ENCODE data around the gene FAM163B.

The FAM163B gene

DNA sequence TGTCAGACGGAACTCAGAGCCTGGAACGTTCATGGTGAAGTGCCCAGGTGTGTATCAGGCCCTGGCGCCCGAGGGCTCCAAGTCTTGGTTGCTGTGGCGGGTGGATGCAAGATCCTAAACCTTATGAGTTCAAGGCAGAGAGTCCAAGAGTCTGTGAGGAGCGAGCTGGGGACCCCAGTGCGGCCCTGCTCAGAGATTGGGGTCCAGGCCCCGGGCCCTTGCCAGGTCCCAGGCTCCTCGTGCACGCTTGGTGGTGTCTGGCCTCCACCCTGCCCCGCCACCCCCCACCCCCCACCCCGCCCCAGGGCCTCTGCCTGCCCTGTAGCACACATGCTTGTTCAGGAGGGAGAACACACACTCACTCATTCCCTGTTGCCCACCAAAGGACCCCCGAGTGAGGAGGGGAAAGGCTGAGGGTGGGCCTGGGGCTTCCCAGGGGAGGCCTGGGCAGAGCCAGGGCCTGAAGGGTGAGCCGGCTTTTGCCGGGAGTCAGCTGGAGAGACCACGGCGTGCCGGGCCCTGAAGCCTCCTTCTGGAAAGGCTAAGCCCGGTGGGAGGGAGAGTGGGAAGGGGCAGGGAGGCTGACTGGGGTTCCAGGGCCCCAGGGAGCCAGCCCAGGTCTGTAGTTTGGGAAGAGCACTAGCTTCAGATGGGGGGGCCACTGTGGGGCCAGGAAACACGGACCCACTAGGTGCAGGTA is 37.1 kb downstream of the FAM163B start:
- Histone ChIP-seq H3K9ac (ENCODE audit: insufficient read length) (no peak overlapping the region), H3K36me3 (ENCODE audit: insufficient read depth, low read length) (no peaks in the 10 kb centered on the region), H3K9me3 (ENCODE audit: low read depth, low read length) (no peaks in the 10 kb centered on the region), H3K27ac (no peak overlapping the region), H3K4me3 (no peak overlapping the region)
- no peak for DNase-seq (ENCODE audit: low read depth, low spot score)
- TF ChIP-seq FOXP2 (optimal IDR thresholded peaks at IDR 0.05; ENCODE audit: control extremely low read depth, extremely low read length, insufficient read depth) (no peak), POLR2AphosphoS5 (IDR thresholded peaks at IDR 0.05; ENCODE audit: borderline replicate concordance, low read depth, low read length) (no peak), EZH2 (IDR thresholded peaks at IDR 0.05) (no peak)

DNA sequence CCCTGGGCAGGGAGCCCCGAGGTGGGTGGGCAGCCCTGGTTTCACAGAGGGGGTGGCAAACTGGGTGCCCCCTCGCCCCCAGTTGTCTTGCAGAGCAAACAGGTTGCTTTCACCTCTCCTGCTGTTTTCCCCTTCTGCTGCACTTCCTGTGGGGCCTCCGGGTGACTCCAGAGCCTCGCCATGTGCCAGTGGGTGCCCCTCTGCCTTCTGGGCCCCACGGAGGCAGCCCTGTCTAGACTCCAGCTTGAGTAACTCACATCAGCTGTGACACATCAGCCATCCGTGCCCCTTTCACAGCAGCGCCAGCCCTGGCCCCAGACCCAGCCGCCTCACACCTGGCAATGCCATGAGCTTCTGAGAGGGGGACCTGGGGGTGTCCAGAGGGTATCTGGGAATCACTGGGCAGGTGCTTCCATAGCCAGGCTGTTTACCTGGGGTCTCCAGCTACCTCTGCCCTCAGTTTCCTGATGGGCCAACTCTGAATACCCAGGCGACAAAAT is 37.7 kb downstream of the FAM163B start:
- Histone ChIP-seq H3K36me3 (ENCODE audit: insufficient read depth, low read length) (no peaks in the 10 kb centered on the region), H3K27ac (no peak overlapping the region), H3K4me3 (0 out of 2 replicates have a peak overlapping the region, but pooled peaks have one; percentile 10), H3K9me3 (ENCODE audit: low read depth, low read length) (no peaks in the 10 kb centered on the region), H3K9ac (ENCODE audit: insufficient read length) (peak overlapping the region; percentile 3)
- DNase-seq (ENCODE audit: low read depth, low spot score), result no peak
- TF ChIP-seq EZH2 (IDR thresholded peaks at IDR 0.05), result no peak
- TF ChIP-seq POLR2AphosphoS5 (IDR thresholded peaks at IDR 0.05; ENCODE audit: borderline replicate concordance, low read depth, low read length), result no peak
- no peak for TF ChIP-seq FOXP2 (optimal IDR thresholded peaks at IDR 0.05; ENCODE audit: control extremely low read depth, extremely low read length, insufficient read depth)

DNA sequence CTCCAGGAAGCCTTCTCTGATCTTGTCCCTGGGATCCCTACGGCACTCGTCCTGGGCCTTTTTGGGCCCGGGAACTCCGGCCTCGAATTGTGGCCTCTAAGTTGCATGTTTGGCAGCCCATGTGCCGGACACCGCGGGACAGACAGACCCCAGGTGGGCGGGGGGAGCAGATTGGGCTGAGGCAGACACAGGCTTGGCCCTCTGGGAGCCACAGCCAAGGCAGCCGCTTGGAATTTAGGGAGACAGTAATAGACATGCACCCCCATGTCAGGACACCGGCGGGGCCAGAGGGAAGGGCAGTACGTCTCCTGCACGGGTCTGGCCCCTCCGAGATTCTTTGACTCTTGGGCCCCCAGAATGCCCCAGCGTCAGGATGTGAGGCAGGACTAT is 38.5 kb downstream of the FAM163B start:
- no peaks in the 10 kb centered on the region for H3K36me3 ChIP-seq (ENCODE audit: insufficient read depth, low read length)
- no peaks in the 10 kb centered on the region for H3K9me3 ChIP-seq (ENCODE audit: low read depth, low read length)
- no peak for TF ChIP-seq FOXP2 (optimal IDR thresholded peaks at IDR 0.05; ENCODE audit: control extremely low read depth, extremely low read length, insufficient read depth)
- no peak for TF ChIP-seq POLR2AphosphoS5 (IDR thresholded peaks at IDR 0.05; ENCODE audit: borderline replicate concordance, low read depth, low read length)
- TF ChIP-seq EZH2 (IDR thresholded peaks at IDR 0.05), result no peak
- no peak overlapping the region for H3K9ac ChIP-seq (ENCODE audit: insufficient read length)
- no peak overlapping the region for H3K4me3 ChIP-seq
- no peak overlapping the region for H3K27ac ChIP-seq
- no peak for DNase-seq (ENCODE audit: low read depth, low spot score)

DNA sequence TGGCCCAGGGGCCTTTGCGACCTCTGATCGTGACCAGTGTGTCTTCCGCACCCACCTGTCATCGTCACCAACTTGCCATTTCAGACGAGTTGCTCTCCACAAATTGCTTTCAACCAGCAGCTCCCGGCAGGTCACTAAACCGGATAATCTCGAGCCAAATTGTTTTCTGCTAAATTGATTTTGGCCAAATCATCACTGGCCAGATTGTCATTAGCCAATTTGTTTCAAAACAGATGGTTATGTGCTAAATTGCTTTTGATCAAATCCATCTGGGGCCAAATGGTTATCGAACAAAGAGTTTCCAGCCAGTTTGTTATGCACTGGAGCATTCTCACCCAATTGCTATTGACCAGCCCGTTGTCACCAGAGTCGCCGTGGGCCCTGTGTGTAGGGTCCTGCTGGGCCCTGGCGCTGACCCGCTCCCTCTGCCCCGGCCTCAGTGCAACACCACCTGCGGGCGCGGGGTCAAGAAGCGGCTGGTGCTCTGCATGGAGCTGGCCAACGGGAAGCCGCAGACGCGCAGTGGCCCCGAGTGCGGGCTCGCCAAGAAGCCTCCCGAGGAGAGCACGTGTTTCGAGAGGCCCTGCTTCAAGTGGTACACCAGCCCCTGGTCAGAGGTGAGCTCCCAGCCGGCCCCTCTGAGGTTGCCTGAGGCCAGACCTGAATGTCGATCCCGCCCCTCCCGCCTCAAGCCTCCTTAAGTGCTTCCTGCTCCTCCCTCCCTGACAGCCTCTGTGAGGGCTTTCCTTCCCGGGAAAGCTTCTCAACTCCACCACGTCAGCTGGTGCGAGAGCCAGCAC is 39.1 kb downstream of the FAM163B start:
- TF ChIP-seq POLR2AphosphoS5 (IDR thresholded peaks at IDR 0.05; ENCODE audit: borderline replicate concordance, low read depth, low read length) (no peak), EZH2 (IDR thresholded peaks at IDR 0.05) (no peak), FOXP2 (optimal IDR thresholded peaks at IDR 0.05; ENCODE audit: control extremely low read depth, extremely low read length, insufficient read depth) (no peak)
- no peak for DNase-seq (ENCODE audit: low read depth, low spot score)
- no peak overlapping the region for H3K9ac ChIP-seq (ENCODE audit: insufficient read length)
- no peaks in the 10 kb centered on the region for H3K9me3 ChIP-seq (ENCODE audit: low read depth, low read length)
- no peak overlapping the region for H3K4me3 ChIP-seq
- no peaks in the 10 kb centered on the region for H3K36me3 ChIP-seq (ENCODE audit: insufficient read depth, low read length)
- H3K27ac ChIP-seq, result no peak overlapping the region

DNA sequence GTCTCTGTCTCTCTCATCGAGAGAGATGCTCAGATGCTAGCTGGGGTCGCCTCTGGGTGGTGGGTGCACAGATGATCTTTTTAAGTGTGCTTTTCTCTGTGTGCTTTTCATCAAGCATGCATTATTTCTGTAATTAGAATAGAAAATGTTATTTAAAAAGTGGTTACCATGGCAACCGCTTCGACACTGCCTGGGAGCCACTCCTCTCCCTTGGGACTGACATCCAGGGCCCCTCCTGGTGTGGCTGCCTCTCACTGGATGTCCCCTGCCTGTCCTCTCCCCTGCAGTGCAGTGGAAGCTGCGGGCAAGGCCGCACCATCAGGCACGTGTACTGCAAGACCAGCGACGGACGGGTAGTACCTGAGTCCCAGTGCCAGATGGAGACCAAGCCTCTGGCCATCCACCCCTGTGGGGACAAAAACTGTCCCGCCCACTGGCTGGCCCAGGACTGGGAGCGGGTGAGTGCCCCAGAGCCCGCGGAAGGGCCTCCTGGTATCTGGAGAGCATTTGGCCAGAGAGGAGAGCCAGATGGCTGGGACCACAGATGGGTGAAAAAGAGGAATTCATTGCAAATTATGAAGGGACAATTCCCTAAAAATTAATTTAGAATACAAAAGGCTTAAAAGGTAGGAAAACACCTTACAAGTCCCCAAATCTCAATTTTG is 39.9 kb downstream of the FAM163B start:
- H3K9me3 ChIP-seq (ENCODE audit: low read depth, low read length), result no peaks in the 10 kb centered on the region
- no peak overlapping the region for H3K4me3 ChIP-seq
- no peaks in the 10 kb centered on the region for H3K36me3 ChIP-seq (ENCODE audit: insufficient read depth, low read length)
- no peak overlapping the region for H3K27ac ChIP-seq
- TF ChIP-seq EZH2 (IDR thresholded peaks at IDR 0.05) (no peak), FOXP2 (optimal IDR thresholded peaks at IDR 0.05; ENCODE audit: control extremely low read depth, extremely low read length, insufficient read depth) (no peak), POLR2AphosphoS5 (IDR thresholded peaks at IDR 0.05; ENCODE audit: borderline replicate concordance, low read depth, low read length) (no peak)
- no peak overlapping the region for H3K9ac ChIP-seq (ENCODE audit: insufficient read length)
- DNase-seq (ENCODE audit: low read depth, low spot score), result no peak

DNA sequence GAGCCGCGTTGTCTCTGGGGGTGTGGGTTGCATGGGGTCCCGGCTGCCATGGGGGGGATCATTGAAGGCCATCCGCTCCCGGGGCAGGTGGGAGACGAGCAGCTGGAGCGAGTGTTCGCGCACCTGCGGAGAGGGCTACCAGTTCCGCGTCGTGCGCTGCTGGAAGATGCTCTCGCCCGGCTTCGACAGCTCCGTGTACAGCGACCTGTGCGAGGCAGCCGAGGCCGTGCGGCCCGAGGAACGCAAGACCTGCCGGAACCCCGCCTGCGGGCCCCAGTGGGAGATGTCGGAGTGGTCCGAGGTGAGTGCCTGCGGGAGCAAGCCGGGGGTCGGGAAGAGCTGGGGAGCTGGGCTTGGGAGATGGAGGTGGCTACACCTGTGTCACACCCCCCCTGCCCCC is 41.0 kb downstream of the FAM163B start:
- Histone ChIP-seq H3K9ac (ENCODE audit: insufficient read length) (no peak overlapping the region), H3K27ac (no peak overlapping the region), H3K4me3 (no peak overlapping the region), H3K9me3 (ENCODE audit: low read depth, low read length) (no peaks in the 10 kb centered on the region), H3K36me3 (ENCODE audit: insufficient read depth, low read length) (no peaks in the 10 kb centered on the region)
- DNase-seq (ENCODE audit: low read depth, low spot score), result no peak
- TF ChIP-seq EZH2 (IDR thresholded peaks at IDR 0.05) (no peak), FOXP2 (optimal IDR thresholded peaks at IDR 0.05; ENCODE audit: control extremely low read depth, extremely low read length, insufficient read depth) (no peak), POLR2AphosphoS5 (IDR thresholded peaks at IDR 0.05; ENCODE audit: borderline replicate concordance, low read depth, low read length) (no peak)

DNA sequence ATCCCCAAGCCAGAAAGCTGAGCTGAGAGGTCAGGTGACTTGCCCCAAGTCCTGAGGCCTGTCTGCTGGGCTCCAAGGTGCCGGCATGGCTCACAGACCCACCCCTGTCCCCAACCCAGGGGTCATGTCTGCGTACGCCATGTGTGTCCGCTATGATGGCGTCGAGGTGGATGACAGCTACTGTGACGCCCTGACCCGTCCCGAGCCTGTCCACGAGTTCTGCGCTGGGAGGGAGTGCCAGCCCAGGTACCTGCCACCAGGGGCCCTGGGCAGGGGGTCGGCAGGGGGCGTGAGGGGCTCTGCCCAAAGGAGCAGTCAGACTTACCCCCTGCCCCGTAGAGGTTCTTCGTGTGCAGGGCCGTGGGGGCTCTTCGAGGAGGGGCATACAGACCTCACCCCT is 42.4 kb downstream of the FAM163B start:
- Histone ChIP-seq H3K36me3 (ENCODE audit: insufficient read depth, low read length) (no peaks in the 10 kb centered on the region), H3K9ac (ENCODE audit: insufficient read length) (no peak overlapping the region), H3K4me3 (no peak overlapping the region), H3K9me3 (ENCODE audit: low read depth, low read length) (no peaks in the 10 kb centered on the region), H3K27ac (no peak overlapping the region)
- no peak for TF ChIP-seq POLR2AphosphoS5 (IDR thresholded peaks at IDR 0.05; ENCODE audit: borderline replicate concordance, low read depth, low read length)
- no peak for TF ChIP-seq EZH2 (IDR thresholded peaks at IDR 0.05)
- TF ChIP-seq FOXP2 (optimal IDR thresholded peaks at IDR 0.05; ENCODE audit: control extremely low read depth, extremely low read length, insufficient read depth), result no peak
- no peak for DNase-seq (ENCODE audit: low read depth, low spot score)

DNA sequence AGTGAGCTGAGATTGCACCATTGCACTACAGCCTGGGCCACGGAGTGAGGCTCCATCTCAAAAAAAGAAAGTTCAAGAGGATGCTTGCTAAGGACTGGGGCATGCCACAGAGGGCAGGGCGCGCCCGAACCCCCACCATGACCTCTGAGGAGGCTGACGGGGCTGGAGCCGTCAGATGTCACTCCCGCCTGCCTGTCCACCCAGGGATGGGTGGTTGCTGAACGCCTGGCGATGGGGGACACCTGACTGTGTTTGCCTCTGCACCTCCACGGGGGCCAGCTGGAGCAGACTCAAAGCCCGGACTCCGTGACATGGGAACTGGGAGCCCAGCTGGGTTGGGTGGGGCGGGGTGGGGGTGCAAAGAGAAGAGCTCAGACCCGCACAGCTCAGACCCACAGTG is 42.8 kb downstream of the FAM163B start:
- H3K36me3 ChIP-seq (ENCODE audit: insufficient read depth, low read length), result no peaks in the 10 kb centered on the region
- no peak for DNase-seq (ENCODE audit: low read depth, low spot score)
- no peak for TF ChIP-seq POLR2AphosphoS5 (IDR thresholded peaks at IDR 0.05; ENCODE audit: borderline replicate concordance, low read depth, low read length)
- TF ChIP-seq EZH2 (IDR thresholded peaks at IDR 0.05), result no peak
- no peak for TF ChIP-seq FOXP2 (optimal IDR thresholded peaks at IDR 0.05; ENCODE audit: control extremely low read depth, extremely low read length, insufficient read depth)
- H3K4me3 ChIP-seq, result no peak overlapping the region
- H3K9me3 ChIP-seq (ENCODE audit: low read depth, low read length), result no peaks in the 10 kb centered on the region
- no peak overlapping the region for H3K27ac ChIP-seq
- no peak overlapping the region for H3K9ac ChIP-seq (ENCODE audit: insufficient read length)

All from SK-N-MC (cell line).